ENCODE data around the gene ZDHHC7. TPM values are rescaled to one million over a fixed set of nuclear protein-coding genes. Genes with fewer than 3 reads are reported as not detected.
A peak's percentile ranks its signal among the peaks of the same experiment; 100 is the strongest.

The ZDHHC7 gene
- total and polyA plus RNA-seq, 9 of the 15 experiments (the other 6 are each of a cell fraction or from before 2014, with no cell fraction given): 1.7 to 49.7 (median 37.4) TPM

- TF ChIP-seq, protein P1, sequence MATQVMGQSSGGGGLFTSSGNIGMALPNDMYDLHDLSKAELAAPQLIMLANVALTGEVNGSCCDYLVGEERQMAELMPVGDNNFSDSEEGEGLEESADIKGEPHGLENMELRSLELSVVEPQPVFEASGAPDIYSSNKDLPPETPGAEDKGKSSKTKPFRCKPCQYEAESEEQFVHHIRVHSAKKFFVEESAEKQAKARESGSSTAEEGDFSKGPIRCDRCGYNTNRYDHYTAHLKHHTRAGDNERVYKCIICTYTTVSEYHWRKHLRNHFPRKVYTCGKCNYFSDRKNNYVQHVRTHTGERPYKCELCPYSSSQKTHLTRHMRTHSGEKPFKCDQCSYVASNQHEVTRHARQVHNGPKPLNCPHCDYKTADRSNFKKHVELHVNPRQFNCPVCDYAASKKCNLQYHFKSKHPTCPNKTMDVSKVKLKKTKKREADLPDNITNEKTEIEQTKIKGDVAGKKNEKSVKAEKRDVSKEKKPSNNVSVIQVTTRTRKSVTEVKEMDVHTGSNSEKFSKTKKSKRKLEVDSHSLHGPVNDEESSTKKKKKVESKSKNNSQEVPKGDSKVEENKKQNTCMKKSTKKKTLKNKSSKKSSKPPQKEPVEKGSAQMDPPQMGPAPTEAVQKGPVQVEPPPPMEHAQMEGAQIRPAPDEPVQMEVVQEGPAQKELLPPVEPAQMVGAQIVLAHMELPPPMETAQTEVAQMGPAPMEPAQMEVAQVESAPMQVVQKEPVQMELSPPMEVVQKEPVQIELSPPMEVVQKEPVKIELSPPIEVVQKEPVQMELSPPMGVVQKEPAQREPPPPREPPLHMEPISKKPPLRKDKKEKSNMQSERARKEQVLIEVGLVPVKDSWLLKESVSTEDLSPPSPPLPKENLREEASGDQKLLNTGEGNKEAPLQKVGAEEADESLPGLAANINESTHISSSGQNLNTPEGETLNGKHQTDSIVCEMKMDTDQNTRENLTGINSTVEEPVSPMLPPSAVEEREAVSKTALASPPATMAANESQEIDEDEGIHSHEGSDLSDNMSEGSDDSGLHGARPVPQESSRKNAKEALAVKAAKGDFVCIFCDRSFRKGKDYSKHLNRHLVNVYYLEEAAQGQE (IDR thresholded peaks at IDR 0.05; ENCODE audit: borderline replicate concordance): peak; percentile 95
- TF ChIP-seq, protein P1 (CRISPR knock-in tag; IDR thresholded peaks at IDR 0.05; ENCODE audit: low read depth): no peak
- TF ChIP-seq, protein P2, sequence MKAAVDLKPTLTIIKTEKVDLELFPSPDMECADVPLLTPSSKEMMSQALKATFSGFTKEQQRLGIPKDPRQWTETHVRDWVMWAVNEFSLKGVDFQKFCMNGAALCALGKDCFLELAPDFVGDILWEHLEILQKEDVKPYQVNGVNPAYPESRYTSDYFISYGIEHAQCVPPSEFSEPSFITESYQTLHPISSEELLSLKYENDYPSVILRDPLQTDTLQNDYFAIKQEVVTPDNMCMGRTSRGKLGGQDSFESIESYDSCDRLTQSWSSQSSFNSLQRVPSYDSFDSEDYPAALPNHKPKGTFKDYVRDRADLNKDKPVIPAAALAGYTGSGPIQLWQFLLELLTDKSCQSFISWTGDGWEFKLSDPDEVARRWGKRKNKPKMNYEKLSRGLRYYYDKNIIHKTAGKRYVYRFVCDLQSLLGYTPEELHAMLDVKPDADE (conservative IDR thresholded peaks at IDR 0.05; ENCODE audit: control insufficient read depth, low read depth, low read length): no peak
- TF ChIP-seq SMAD1 (IDR thresholded peaks at IDR 0.05; ENCODE audit: low read depth, low read length, partially characterized antibody) (no peak), CBX2 (IDR thresholded peaks at IDR 0.05; ENCODE audit: insufficient read depth, low read length, poor library complexity, severe bottlenecking) (no peak), CHD2 (IDR thresholded peaks at IDR 0.05; ENCODE audit: low read depth, low read length) (no peak), SRSF1 (IDR thresholded peaks at IDR 0.05; ENCODE audit: low read depth, low read length) (no peak), CHCHD3 (CRISPR knock-in tag; IDR thresholded peaks at IDR 0.05) (no peak), RBM14 (IDR thresholded peaks at IDR 0.05; ENCODE audit: borderline replicate concordance, insufficient read depth, low read depth, low read length) (no peak), BRF2 (IDR thresholded peaks at IDR 0.05; ENCODE audit: borderline replicate concordance, insufficient read depth, insufficient read length) (no peak), FOXK2 (conservative IDR thresholded peaks at IDR 0.05 in 1 of 2, IDR thresholded peaks at IDR 0.05 in 1 of 2; ENCODE audit: low read depth in 2 of 2) (no peak), PCBP2 (IDR thresholded peaks at IDR 0.05; ENCODE audit: low read depth, low read length, poor library complexity, severe bottlenecking) (no peak), ZNF239 (CRISPR knock-in tag; IDR thresholded peaks at IDR 0.05) (no peak), YY1 (IDR thresholded peaks at IDR 0.05; ENCODE audit: borderline replicate concordance in 1 of 3, control insufficient read depth in 1 of 3, extremely low read depth in 1 of 3, insufficient read depth in 3 of 3, insufficient read length in 1 of 3, insufficient replicate concordance in 2 of 3, low read depth in 1 of 3, low read length in 2 of 3) (peak in 1 of 3 experiments; percentile 40), ZBTB17 (CRISPR knock-in tag; IDR thresholded peaks at IDR 0.05) (no peak)
Measured at GRCh38 chr16:84970447-84971127, 40.7 kb downstream of the ZDHHC7 start (continued).

Measured in K562 (cell line).